PC-9 (cell line): ENCODE results near the gene SUN1. TPM values are rescaled to one million over a fixed set of nuclear protein-coding genes. Genes with fewer than 3 reads are reported as not detected.
A peak's percentile ranks its signal among the peaks of the same experiment; 100 is the strongest.

Source experiments
- BruUV-seq: library from RNA; stranded (reverse); fragments of 400-500 nt; replicated peaks from 2 replicates; lab custom pipeline; 2021; lab: Mats Ljungman, UMichigan
- CTCF ChIA-PET: fragments of 300-600 bp; sonication (Branson Sonifier 250); formaldehyde crosslinking; loops from one replicate; lab custom pipeline; 2022; ENCODE audit warnings: antibody characterized with exemption; lab: Charles Lee
- POLR2A ChIA-PET: fragments of 300-600 bp; sonication (Branson Sonifier 250); formaldehyde crosslinking; loops from one replicate; lab custom pipeline; 2022; ENCODE audit warnings: antibody characterized with exemption; ENCODE audit not compliant: unreplicated experiment; lab: Charles Lee
- DNase-seq, 2 experiments: peaks; one replicate each; pipeline versions ENCODE4 v3.0.0 to v3.0.0-alpha.2; 2015 to 2022; ENCODE audit warnings: mixed read lengths in 1 of 2
- H2AFZ ChIP-seq: fragments of 200-600 bp; sonication (generic); 2 replicates; pipeline ENCODE4 v1.8.1; 2017; ENCODE audit warnings: antibody characterized with exemption
- H3F3A ChIP-seq: fragments of 200-600 bp; sonication (generic); 2 replicates; pipeline ENCODE4 v1.8.1; 2017; ENCODE audit warnings: antibody characterized with exemption, mild to moderate bottlenecking, low read depth; ENCODE audit not compliant: insufficient read depth
- H3K27ac ChIP-seq: fragments of 200-600 bp; sonication (generic); 2 replicates; pipeline ENCODE4 v1.6.1; 2016; ENCODE audit warnings: mixed run types
- H3K27me3 ChIP-seq: fragments of 200-600 bp; sonication (generic); 2 replicates; pipeline ENCODE4 v1.6.1; 2016; ENCODE audit warnings: low read depth, mixed run types; ENCODE audit not compliant: insufficient read depth
- H3K36me3 ChIP-seq: fragments of 200-600 bp; sonication (generic); 2 replicates; pipeline ENCODE4 v1.6.1; 2016; ENCODE audit warnings: low read depth, mixed run types
- H3K4me1 ChIP-seq: fragments of 200-600 bp; sonication (generic); replicated peaks from 2 replicates; pipeline ENCODE4 v1.6.1; 2016; ENCODE audit warnings: mixed run types; ENCODE audit not compliant: insufficient read depth
- H3K4me2 ChIP-seq: fragments of 200-600 bp; sonication (generic); 2 replicates; pipeline ENCODE4 v1.6.1; 2017; ENCODE audit warnings: mixed run types
- H3K4me3 ChIP-seq: fragments of 200-600 bp; sonication (generic); 2 replicates; pipeline ENCODE4 v1.6.1; 2016; ENCODE audit warnings: mixed run types
- H3K79me2 ChIP-seq: fragments of 200-600 bp; sonication (generic); 2 replicates; pipeline ENCODE4 v1.6.1; 2017; ENCODE audit warnings: low read depth, mixed run types
- H3K9me2 ChIP-seq: fragments of 200-600 bp; sonication (generic); 2 replicates; pipeline ENCODE4 v1.8.1; 2017; ENCODE audit warnings: mild to moderate bottlenecking; ENCODE audit not compliant: insufficient read depth
- H3K9me3 ChIP-seq: fragments of 200-600 bp; sonication (generic); 2 replicates; pipeline ENCODE4 v1.8.1; 2016; ENCODE audit warnings: low read depth; ENCODE audit not compliant: insufficient read depth
- H4K20me1 ChIP-seq: fragments of 200-600 bp; sonication (generic); 2 replicates; pipeline ENCODE4 v1.8.1; 2017; ENCODE audit not compliant: insufficient read depth
- CTCF ChIP-seq: fragments of 200-600 bp; sonication (generic); conservative IDR thresholded peaks from 2 replicates; pipeline ENCODE4 v1.6.1; 2017; ENCODE audit warnings: mixed run types, antibody characterized with exemption, mild to moderate bottlenecking, moderate library complexity
- EZH2 ChIP-seq: fragments of 200-600 bp; sonication (generic); IDR thresholded peaks from 2 replicates; pipeline ENCODE4 v1.8.0; 2017; ENCODE audit warnings: antibody characterized with exemption, low read depth
- intact Hi-C: fragments of 100-400 bp; cut with micrococcal nuclease; formaldehyde crosslinking; loops from one replicate; pipeline ENCODE4 v1.10.0; 2022; ENCODE audit not compliant: unreplicated experiment
- total RNA-seq: library from RNA; stranded (reverse); gene quantifications from 2 replicates; pipeline ENCODE4 v1.2.3, GENCODE V29; 2021

The SUN1 gene
- total RNA-seq, 1 experiment from 2014 or later, result 245 TPM

GRCh38 chr7:825386-825785, 6.9 kb upstream of the SUN1 start:
- Histone ChIP-seq H3K9me3 (no peaks in the 10 kb centered on the region), H3K79me2 (peaks cover 100% of the 10 kb centered on the region), H3K4me2 (no peak overlapping the region), H2AFZ (no peak overlapping the region), H3K27me3 (no peaks in the 10 kb centered on the region), H3K4me3 (no peak overlapping the region), H4K20me1 (peaks cover 32% of the 10 kb centered on the region), H3K36me3 (no peaks in the 10 kb centered on the region; the same call in 1 of the 2 replicates), H3F3A (peaks cover 15% of the 10 kb centered on the region), H3K4me1 (peaks cover 16% of the 10 kb centered on the region), H3K9me2 (no peaks in the 10 kb centered on the region), H3K27ac (no peak overlapping the region)
- DNase-seq, result no peak
- ChIA-PET POLR2A (interaction anchor here (0.5 kb wide), 1 partner anchor 10 kb away, joined by 5 read pairs; no protein-coding TSS in a partner anchor), CTCF (no interaction called here)
- no TSS peak for BruUV-seq
- intact Hi-C loops, result no loop called here
- TF ChIP-seq CTCF (no peak), EZH2 (no peak)

GRCh38 chr7:826230-826917, 5.9 kb upstream of the SUN1 start:
- Histone ChIP-seq H3K27me3 (no peaks in the 10 kb centered on the region), H3F3A (peaks cover 25% of the 10 kb centered on the region), H3K79me2 (peaks cover 97% of the 10 kb centered on the region), H3K4me2 (no peak overlapping the region), H3K4me3 (no peak overlapping the region), H3K27ac (no peak overlapping the region), H3K9me3 (no peaks in the 10 kb centered on the region), H3K36me3 (no peaks in the 10 kb centered on the region; the same call in 1 of the 2 replicates), H3K9me2 (no peaks in the 10 kb centered on the region), H3K4me1 (peaks cover 26% of the 10 kb centered on the region), H4K20me1 (peaks cover 23% of the 10 kb centered on the region), H2AFZ (no peak overlapping the region)
- BruUV-seq, result no TSS peak
- CTCF ChIA-PET, result interaction anchor here (0.6 kb wide), 1 partner anchor 11 kb away, joined by 3 read pairs; no protein-coding TSS in a partner anchor
- TF ChIP-seq CTCF (no peak), EZH2 (no peak)
- POLR2A ChIA-PET, result no interaction called here
- intact Hi-C loops, result no loop called here
- DNase-seq, result no peak

- Histone ChIP-seq H3K4me2 (no peak overlapping the region), H3K9me3 (no peaks in the 10 kb centered on the region), H4K20me1 (peaks cover 7% of the 10 kb centered on the region), H3F3A (peaks cover 49% of the 10 kb centered on the region), H3K9me2 (no peaks in the 10 kb centered on the region), H2AFZ (no peak overlapping the region), H3K36me3 (peaks cover 3% of the 10 kb centered on the region; the same call in 1 of the 2 replicates), H3K79me2 (peaks cover 88% of the 10 kb centered on the region), H3K4me3 (no peak overlapping the region), H3K27me3 (no peaks in the 10 kb centered on the region), H3K4me1 (peaks cover 50% of the 10 kb centered on the region), H3K27ac (peak overlapping the region; percentile 97; the same call in 1 of the 2 replicates)
- intact Hi-C loops, result no loop called here
- CTCF ChIA-PET, result interaction anchor here (0.6 kb wide), 1 partner anchor 12 kb away, joined by 3 read pairs; no protein-coding TSS in a partner anchor
- TF ChIP-seq CTCF (no peak), EZH2 (no peak)
- BruUV-seq, result no TSS peak
- DNase-seq, result no peak
- POLR2A ChIA-PET, result no interaction called here
These were observed 3.3 kb upstream of the SUN1 start for GRCh38 chr7:828793-829561.
